Daoy (cell line): ENCODE results near the gene NFIC. TPM values are rescaled to one million over a fixed set of nuclear protein-coding genes. Genes with fewer than 3 reads are reported as not detected.
A peak's percentile ranks its signal among the peaks of the same experiment; 100 is the strongest.

Experiments
- DNase-seq: peaks from one replicate; pipeline ENCODE4 v3.0.0-alpha.2; 2015; ENCODE audit warnings: low read depth
- total RNA-seq: library from RNA; depleted of rRNA; stranded (reverse); fragments of >200 nt; shearing (Covaris generic); gene quantifications from 2 replicates; pipeline ENCODE4 v1.2.3, GENCODE V29; 2014

The NFIC gene
- total RNA-seq, 1 experiment from 2014 or later, result 20.2 TPM

- DNase-seq, result no peak
Observed at GRCh38 chr19:3467437-3468198, 101.2 kb downstream of the NFIC start.

- no peak for DNase-seq
Observed at GRCh38 chr19:3468211-3468610, 101.8 kb downstream of the NFIC start.

- no peak for DNase-seq
Observed at GRCh38 chr19:3469638-3470499, 103.5 kb downstream of the NFIC start.

GRCh38 chr19:3470500-3471128 lies 104.2 kb downstream of the NFIC start:
- DNase-seq, result no peak

GRCh38 chr19:3471954-3472655 lies 105.7 kb downstream of the NFIC start:
- DNase-seq, result no peak

GRCh38 chr19:3474010-3474409 lies 107.6 kb downstream of the NFIC start:
- DNase-seq, result no peak

GRCh38 chr19:3474614-3475013 lies 108.2 kb downstream of the NFIC start:
- no peak for DNase-seq

- DNase-seq, result no peak
Observed at GRCh38 chr19:3475449-3475848, 109.1 kb downstream of the NFIC start.

GRCh38 chr19:3476830-3477229 lies 110.4 kb downstream of the NFIC start:
- DNase-seq, result no peak

- DNase-seq, result no peak
Observed at GRCh38 chr19:3477506-3477905, 111.1 kb downstream of the NFIC start.

- no peak for DNase-seq
Observed at GRCh38 chr19:3477951-3478350, 111.6 kb downstream of the NFIC start.

GRCh38 chr19:3478409-3479176 lies 112.2 kb downstream of the NFIC start:
- DNase-seq, result no peak

GRCh38 chr19:3479177-3479833 lies 112.9 kb downstream of the NFIC start:
- DNase-seq, result no peak

GRCh38 chr19:3479834-3480215 lies 113.4 kb downstream of the NFIC start:
- peak; percentile 52 for DNase-seq

GRCh38 chr19:3480383-3481091 lies 114.2 kb downstream of the NFIC start, which contains the start of gene SMIM24:
SMIM24 (minus strand) TSS chr19:3480525; CDS start chr19:3480463, 62 bp downstream.
- DNase-seq, result no peak

GRCh38 chr19:3481241-3482090 lies 115.1 kb downstream of the NFIC start:
- no peak for DNase-seq

GRCh38 chr19:3482507-3483225 lies 116.3 kb downstream of the NFIC start:
- peak; percentile 54 for DNase-seq

GRCh38 chr19:3483226-3483628 lies 116.8 kb downstream of the NFIC start, which contains the start of gene SMIM44:
SMIM44 (minus strand) TSS chr19:3483441; CDS start chr19:3483403, 38 bp downstream.
- DNase-seq, result no peak
